GM23248 (cell line): Measurements from ENCODE around the gene FMOD.

Experiments used
- EZH2 ChIP-seq: fragments of 200-600 bp; sonication (generic); IDR thresholded peaks from 2 replicates; pipeline ENCODE4 v1.6.1; 2018; ENCODE audit warnings: antibody characterized with exemption, mild to moderate bottlenecking; ENCODE audit not compliant: insufficient read depth, poor library complexity, severe bottlenecking
- EZH2phosphoT487 ChIP-seq: fragments of 200-600 bp; sonication (generic); IDR thresholded peaks from 2 replicates; pipeline ENCODE4 v1.6.1; 2018; ENCODE audit warnings: antibody characterized with exemption, moderate library complexity, mild to moderate bottlenecking, low read depth; ENCODE audit not compliant: insufficient read depth

DNA sequence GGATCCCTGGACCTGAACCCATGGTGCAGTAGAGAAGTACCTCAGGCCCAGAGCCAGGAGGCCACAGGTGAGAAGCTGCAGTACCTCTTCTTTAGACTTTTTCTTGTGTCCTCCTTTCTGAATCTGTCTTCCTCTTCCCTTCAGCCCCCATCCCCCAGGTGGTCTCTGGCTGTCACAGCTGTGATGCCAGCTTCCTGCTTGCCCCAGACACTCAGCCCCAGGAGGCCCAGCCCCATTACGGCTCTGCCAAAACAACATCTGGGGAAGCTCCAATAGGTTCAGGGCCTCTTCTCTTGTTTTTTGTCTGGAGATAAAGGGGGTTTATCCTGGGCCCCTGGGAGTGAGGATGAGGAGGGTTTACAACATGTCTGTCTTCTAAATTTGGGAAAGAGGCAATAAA is 55.1 kb downstream of the FMOD start:
- no peak for TF ChIP-seq EZH2
- TF ChIP-seq EZH2phosphoT487: no peak
